NCI-H146 treated with DMSO at 0.1 percent for 48 hours (cell line): ENCODE results near the gene TP53I11.

ENCODE experiments used
- DNase-seq: peaks from one replicate; lab custom pipeline; 2025; ENCODE audit not compliant: unreplicated experiment; lab: John Stamatoyannopoulos, UW

Gene TP53I11

GRCh38 chr11:44959064-44959463, 8.4 kb upstream of the TP53I11 start:
- no peak for DNase-seq

GRCh38 chr11:44957776-44958564, 7.3 kb upstream of the TP53I11 start:
- peak; percentile 30 for DNase-seq

DNA sequence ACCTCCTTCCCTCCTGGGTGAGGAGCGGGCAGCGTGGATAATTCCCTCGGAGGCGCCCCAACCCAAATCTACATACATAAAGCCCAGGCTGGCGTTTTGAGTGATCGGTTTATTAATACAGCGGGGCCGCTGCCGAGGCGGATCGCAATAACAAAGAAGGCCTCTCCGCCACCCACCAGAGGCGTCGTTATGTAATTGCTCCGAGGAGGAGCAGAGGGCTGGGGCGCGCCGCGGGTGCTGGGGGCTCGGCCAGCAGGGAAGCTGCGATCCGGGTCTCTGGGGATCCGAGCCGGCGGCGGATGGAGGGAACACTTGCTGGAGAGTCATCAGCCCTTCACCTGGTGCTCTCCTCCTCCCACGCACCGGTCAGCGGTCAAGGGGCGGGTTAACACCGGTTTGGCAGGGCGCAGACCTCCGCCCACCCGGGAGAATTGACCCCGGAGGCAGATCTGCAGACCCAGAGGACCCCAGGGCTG, 6.4 kb upstream of the TP53I11 start:
- DNase-seq = no peak

- no peak for DNase-seq
Observed at GRCh38 chr11:44955015-44955738, 4.5 kb upstream of the TP53I11 start.

DNA sequence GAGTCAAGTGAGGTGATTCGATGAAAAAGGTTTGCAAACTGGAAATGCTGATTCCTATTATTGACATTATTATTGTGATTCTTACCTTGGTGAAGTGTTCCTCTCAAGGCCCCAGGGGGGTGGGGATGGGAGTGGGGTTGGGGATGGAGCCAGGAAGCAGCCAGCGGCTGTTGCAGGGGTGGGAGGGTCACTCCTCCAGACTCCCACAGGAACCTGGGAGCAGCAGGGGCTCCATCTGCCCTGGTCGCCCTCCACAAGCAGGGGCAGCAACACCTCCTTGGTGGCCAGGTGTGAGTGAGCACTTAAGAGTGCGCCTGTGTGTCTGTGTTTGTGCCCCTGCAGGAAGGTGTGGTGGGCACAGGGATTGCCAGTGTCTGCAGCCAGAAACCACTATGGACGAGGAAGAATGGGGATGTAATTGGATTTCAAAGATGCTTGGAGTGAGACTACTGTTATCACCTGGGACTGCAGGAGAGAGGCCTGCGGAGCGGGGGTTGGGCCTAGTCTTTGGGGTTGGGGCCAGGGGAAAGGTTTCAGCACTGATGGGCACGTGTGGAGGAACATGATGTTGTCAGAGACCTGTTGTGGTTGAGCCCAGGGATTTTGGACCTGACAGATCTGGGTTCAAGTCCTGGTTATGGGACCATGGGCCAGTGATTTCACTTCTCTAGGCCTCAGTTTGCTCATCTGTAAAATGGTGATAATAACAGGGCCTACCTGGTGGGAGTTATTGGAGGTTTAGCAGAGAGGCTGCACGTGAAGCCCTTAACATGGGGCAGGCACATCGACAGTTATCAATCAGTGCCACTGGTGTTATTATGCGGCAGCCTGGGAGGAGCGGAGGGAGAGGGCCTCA, 3.6 kb upstream of the TP53I11 start:
- no peak for DNase-seq

- DNase-seq = no peak
Observed at GRCh38 chr11:44952500-44953260, 2.0 kb upstream of the TP53I11 start.

- no peak for DNase-seq
Observed at GRCh38 chr11:44952082-44952481, 1.4 kb upstream of the TP53I11 start.

DNA sequence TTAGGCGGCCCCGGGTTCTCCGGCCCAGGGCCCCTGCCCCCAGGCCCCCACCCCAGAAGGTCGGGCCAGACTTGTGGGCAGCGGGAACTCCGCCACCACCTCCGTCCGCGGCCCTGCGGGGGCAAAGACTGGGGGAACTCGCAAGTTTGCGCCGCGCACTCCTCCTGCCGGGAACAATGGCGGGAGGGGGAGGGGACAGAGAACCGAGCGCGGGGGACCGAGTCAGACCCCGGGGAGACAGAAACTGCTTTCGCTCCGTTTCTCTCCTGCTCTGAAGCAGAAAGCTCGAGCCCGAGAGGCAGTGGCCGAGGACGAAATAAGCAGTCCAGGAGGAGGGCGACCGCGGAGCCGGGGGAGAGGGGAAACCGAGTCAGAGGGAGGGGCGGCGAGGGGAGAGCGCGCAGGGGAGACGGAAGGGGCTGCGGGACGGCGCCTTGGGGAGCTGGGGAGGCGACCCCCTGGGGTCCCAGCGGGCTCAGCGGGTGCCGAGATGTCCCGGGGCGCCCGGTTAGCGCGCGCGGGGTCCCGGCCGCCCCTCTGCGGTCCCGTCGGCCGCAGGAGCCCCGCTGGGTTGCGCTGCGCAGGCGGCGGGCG, 555 bp downstream of the TP53I11 start:
- DNase-seq = no peak

DNA sequence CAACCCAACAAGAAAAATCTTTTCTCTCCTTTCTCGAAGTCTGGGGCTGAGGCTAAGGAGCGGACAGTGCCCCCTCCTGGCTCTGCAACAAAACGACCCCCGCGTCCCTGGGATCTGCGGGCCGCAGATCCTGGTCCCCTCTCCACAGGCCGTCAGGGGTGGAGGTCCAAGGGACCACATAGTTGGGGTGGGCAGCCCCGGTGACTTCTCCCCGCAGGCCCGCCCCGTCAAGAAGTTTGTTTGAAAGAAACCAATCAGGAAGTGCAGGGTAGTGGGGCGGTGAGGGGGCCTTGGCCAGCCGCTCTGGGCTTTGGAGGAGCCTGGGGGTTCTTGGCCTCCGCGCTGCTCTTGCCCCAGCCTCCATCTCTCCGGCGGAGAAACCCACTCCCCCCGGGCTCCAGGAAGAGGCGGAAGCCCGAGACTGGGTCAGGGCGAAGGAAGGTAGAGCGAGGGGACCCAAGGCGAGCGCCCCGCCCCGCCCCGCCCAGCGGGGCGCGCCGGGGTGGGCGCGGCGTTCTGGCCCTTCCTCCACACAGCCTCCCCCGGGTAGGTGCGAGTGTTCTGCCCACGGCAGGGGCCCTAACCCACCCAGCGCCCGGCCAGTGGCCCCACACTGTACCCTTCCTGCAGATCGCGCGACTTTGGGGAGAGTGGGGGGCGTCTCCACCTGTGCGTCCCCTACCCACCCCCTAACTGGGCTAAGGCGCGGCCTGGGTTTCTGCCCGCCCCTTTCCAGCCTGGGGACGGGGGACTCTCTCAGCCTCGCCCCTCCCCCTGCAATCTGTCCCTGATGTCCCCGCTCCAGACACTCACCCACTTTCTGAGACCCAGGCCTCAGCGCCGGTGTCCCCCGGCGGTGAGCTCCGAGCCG, 1.3 kb downstream of the TP53I11 start:
- peak; percentile 31 for DNase-seq

GRCh38 chr11:44948155-44948554, 2.5 kb downstream of the TP53I11 start:
- DNase-seq = no peak

DNA sequence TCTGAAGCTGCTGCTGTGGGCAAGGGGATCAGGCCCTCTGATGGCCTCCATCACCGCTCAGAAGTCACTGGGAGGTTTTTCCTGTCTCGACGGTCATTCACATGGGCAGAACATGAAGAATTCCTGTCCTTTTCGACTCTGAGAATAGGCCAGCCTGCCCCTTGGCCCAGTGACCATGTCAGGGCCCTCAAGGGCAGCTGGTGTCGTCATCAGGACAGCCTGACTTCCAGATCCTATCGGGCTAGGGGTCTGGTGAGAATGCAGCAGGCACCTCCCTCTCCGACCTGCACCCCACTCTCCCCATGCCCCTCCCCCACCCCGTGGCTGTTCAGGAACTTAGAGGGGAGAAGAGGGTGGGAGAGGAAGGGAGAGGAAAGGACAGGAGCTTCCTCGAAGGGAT, 3.6 kb downstream of the TP53I11 start:
- no peak for DNase-seq

DNA sequence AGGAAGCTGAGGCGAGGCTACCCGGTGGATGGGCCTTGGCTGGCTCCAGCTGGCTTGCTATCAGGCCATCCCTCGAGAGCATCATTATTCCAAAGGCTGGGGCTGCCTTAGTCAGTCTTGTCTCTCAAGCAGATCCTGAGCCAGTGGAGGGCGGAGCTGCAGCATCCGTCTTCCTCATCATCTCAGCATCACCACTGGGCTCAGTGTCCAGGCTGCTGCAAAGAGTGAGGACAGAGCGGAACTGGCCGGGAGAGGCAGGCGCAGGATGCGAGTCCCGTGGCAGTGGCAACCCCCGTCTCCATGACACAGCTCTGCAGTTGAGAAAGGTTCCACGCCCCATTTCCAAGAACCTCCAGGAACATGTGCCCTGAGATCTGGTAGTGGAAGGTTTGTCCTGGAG, 4.4 kb downstream of the TP53I11 start:
- DNase-seq = no peak

DNA sequence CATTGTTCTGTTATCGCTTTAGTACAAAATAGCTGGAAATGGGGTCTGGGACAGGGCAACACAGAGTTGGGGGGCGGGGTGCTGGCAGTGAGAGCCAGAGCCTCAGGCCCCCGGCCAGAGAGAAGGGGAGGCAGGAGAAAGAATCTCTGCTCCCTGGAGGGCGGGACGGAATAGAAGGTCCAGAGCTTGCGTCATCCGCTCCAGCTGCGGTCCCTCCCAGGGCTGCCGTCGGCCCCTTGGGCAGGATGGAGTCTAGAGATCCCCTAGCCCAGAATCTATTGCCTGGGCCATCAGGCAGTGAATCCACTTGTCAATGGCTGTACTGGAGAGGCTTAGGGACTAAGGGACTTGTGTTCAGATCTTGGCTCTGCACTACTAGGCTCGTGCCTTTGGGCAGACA, 5.0 kb downstream of the TP53I11 start:
- DNase-seq = no peak

DNA sequence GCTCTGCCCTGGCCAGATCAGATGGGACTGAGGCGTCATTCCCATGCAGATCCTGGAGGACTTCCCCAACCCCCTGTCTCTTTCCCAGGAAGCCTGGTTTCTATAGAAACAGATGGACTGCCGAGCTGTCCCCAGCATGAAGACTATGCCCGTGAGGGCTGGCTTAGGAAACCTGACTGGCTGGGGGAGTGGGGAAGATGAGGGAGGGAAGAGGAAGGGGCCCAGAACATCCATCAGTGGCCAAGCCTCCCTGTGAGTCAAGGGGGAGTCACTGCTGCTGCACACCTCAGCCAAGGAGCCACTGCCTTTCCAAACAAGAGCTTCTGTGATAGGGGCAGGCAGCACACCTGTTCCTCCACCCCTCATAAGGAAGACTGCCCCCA, 5.8 kb downstream of the TP53I11 start:
- no peak for DNase-seq

- no peak for DNase-seq
Observed at GRCh38 chr11:44944181-44944852, 6.4 kb downstream of the TP53I11 start.

GRCh38 chr11:44943696-44944095, 7.0 kb downstream of the TP53I11 start:
- peak; percentile 80 for DNase-seq

GRCh38 chr11:44943118-44943517, 7.6 kb downstream of the TP53I11 start:
- peak; percentile 40 for DNase-seq

DNA sequence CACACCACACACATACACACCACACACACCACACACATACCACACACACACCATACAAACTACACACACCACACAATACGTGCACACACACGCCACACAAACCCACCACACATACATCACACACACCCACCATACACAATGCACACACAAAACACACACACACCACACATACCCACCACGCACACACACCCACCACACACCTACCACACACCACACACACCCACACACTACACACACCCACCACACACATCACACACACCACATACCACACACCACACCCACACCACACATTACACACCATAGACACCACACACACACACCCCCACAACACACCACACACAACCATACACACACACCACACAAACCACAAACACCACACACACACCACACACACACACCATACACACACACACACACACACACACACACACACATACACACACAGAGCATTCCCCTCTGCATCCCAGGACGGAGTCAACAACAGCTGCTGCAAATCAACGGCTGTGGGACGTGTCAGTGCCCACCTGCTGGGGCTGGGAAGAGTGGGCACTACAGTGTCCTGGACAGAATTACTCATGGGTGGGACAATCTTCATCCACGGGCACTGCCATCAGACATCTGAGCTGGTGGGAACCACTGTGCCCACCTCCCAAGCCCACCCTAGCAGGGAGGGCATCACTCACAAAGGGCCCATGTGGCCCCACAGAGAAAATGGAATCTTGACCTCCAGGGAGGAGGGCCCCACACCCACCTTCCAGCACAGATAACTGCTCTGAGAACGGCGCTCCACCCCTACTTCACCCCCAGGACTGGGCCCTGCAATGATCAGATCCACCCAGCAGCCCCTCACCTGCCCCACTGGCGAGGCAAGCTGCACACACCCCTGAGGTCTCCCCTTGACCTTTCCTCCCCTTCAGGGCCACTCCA, 8.4 kb downstream of the TP53I11 start:
- no peak for DNase-seq
